Esophagus squamous epithelium (tissue), 5 donors: Measurements from ENCODE around the gene RELN. TPM values are rescaled to one million over a fixed set of nuclear protein-coding genes. Genes with fewer than 3 reads are reported as not detected.

ENCODE experiments used
- DNase-seq: peaks from one replicate; lab custom pipeline; 2025; lab: John Stamatoyannopoulos, UW
- H3K27ac ChIP-seq, 4 donors: fragments of 200-600 bp; sonication (generic); one replicate each; pipeline ENCODE4 v1.5.1; 2016 to 2019; ENCODE audit warnings: mild to moderate bottlenecking in 1 of 4
- H3K27me3 ChIP-seq, 4 donors: fragments of 200-600 bp; sonication (generic); 1 replicate in 3 of 4; 2 replicates in 1 of 4; pipeline versions ENCODE4 v1.5.1 to v1.6.0; 2017 to 2021; ENCODE audit warnings: antibody characterized with exemption in 1 of 4
- H3K36me3 ChIP-seq, 3 donors: fragments of 200-600 bp; sonication (generic); one replicate each; pipeline ENCODE4 v1.5.1; 2016 to 2019
- H3K4me1 ChIP-seq, 3 donors: fragments of 200-600 bp; sonication (generic); one replicate each; pipeline ENCODE4 v1.5.1; 2017 to 2019
- H3K4me3 ChIP-seq, 4 donors: fragments of 200-600 bp; sonication (generic); 1 replicate in 3 of 4; 2 replicates in 1 of 4; pipeline ENCODE4 v1.5.1; 2016 to 2019; ENCODE audit warnings: mild to moderate bottlenecking in 2 of 4, moderate library complexity in 1 of 4
- H3K9me3 ChIP-seq, 3 donors: fragments of 200-600 bp; sonication (generic); one replicate each; pipeline ENCODE4 v1.5.1; 2016 to 2019
- CTCF ChIP-seq, 6 experiments: fragments of 450-650 bp in 4 of 6; fragments of 200-600 bp in 2 of 6; sonication (generic) in 2 of 6; IDR thresholded peaks; one replicate each; pipeline ENCODE4 v1.5.1; 2016 to 2019; ENCODE audit warnings: antibody characterized with exemption in 6 of 6, mild to moderate bottlenecking in 4 of 6, moderate library complexity in 4 of 6
- POLR2A ChIP-seq, 4 donors: fragments of 450-650 bp; IDR thresholded peaks; one replicate each; pipeline ENCODE4 v1.6.1; 2017; ENCODE audit warnings: antibody characterized with exemption in 4 of 4, mild to moderate bottlenecking in 4 of 4, moderate library complexity in 3 of 4
- WGBS, 2 donors: methylation state at CpG; one replicate each; pipeline ENCODE4 v1.1.5; 2018; 5-methylcytosine and 5-hydroxymethylcytosine counted together
- intact Hi-C: fragments of 100-400 bp; cut with DNase I; formaldehyde crosslinking; loops from one replicate; pipeline ENCODE4 v1.15.0; 2022
- total RNA-seq, 4 donors: library from RNA; depleted of rRNA; stranded (reverse); fragments of >200 nt; gene quantifications; one replicate each; pipeline ENCODE4 v1.1.0, GENCODE V29; 2016
- donor health status: DM: yes; HTN: yes; CAD: no.

The RELN gene
- total RNA-seq, 4 donors from 2014 or later, result 0.68 to 6.5 (median 1.00) TPM

GRCh38 chr7:103964269-103964668 is 25.2 kb downstream of the RELN start:
- Histone ChIP-seq H3K9me3 (no peaks in the 10 kb centered on the region), H3K36me3 (no peaks in the 10 kb centered on the region), H3K4me3 (no peak overlapping the region), H3K27ac (no peak overlapping the region), H3K27me3 (no peaks in the 10 kb centered on the region), H3K4me1 (no peaks in the 10 kb centered on the region)
- TF ChIP-seq CTCF (IDR thresholded peaks at IDR 0.05) (no peak), POLR2A (IDR thresholded peaks at IDR 0.05) (no peak)
- DNase-seq, result no peak
- intact Hi-C loops, result no loop called here

- Histone ChIP-seq H3K9me3 (no peaks in the 10 kb centered on the region), H3K4me1 (no peaks in the 10 kb centered on the region), H3K27ac (no peak overlapping the region), H3K36me3 (no peaks in the 10 kb centered on the region), H3K4me3 (no peak overlapping the region), H3K27me3 (no peaks in the 10 kb centered on the region)
- WGBS, 2 donors, result 65 to 73% methylated on average over 5 to 6 of the region's 6 CpGs
- intact Hi-C loops, result no loop called here
- no peak for TF ChIP-seq CTCF (IDR thresholded peaks at IDR 0.05)
- TF ChIP-seq POLR2A (IDR thresholded peaks at IDR 0.05), result no peak
- no peak for DNase-seq
These were observed 27.4 kb downstream of the RELN start for GRCh38 chr7:103962070-103962469.

- TF ChIP-seq POLR2A (IDR thresholded peaks at IDR 0.05), result no peak
- no peak for TF ChIP-seq CTCF (IDR thresholded peaks at IDR 0.05)
- no peak overlapping the region for H3K27ac ChIP-seq
- H3K4me3 ChIP-seq, result no peak overlapping the region
- no peaks in the 10 kb centered on the region for H3K4me1 ChIP-seq
- no peaks in the 10 kb centered on the region for H3K36me3 ChIP-seq
- intact Hi-C loops, result no loop called here
- DNase-seq, result no peak
- H3K9me3 ChIP-seq, result no peaks in the 10 kb centered on the region
- 82 to 85% methylated on average over 1 of the region's 1 CpG for WGBS, 2 donors
- no peaks in the 10 kb centered on the region for H3K27me3 ChIP-seq
These were observed 31.1 kb downstream of the RELN start for GRCh38 chr7:103958284-103958818.

- no peaks in the 10 kb centered on the region for H3K9me3 ChIP-seq
- WGBS, 2 donors, result 42 to 64% methylated on average over 2 of the region's 2 CpGs
- DNase-seq, result no peak
- no peak overlapping the region for H3K4me3 ChIP-seq
- no peaks in the 10 kb centered on the region for H3K36me3 ChIP-seq
- H3K27me3 ChIP-seq, result no peaks in the 10 kb centered on the region
- H3K4me1 ChIP-seq, result no peaks in the 10 kb centered on the region
- intact Hi-C loops, result no loop called here
- TF ChIP-seq POLR2A (IDR thresholded peaks at IDR 0.05), result no peak
- no peak overlapping the region for H3K27ac ChIP-seq
These were observed 33.5 kb downstream of the RELN start for GRCh38 chr7:103955985-103956384.

GRCh38 chr7:103952408-103952807 is 37.0 kb downstream of the RELN start:
- Histone ChIP-seq H3K36me3 (no peaks in the 10 kb centered on the region), H3K9me3 (no peaks in the 10 kb centered on the region), H3K4me3 (no peak overlapping the region), H3K4me1 (no peaks in the 10 kb centered on the region), H3K27ac (no peak overlapping the region), H3K27me3 (no peaks in the 10 kb centered on the region)
- intact Hi-C loops, result no loop called here
- WGBS, 2 donors, result 15 to 35% methylated on average over 1 of the region's 1 CpG
- TF ChIP-seq CTCF (IDR thresholded peaks at IDR 0.05) (no peak), POLR2A (IDR thresholded peaks at IDR 0.05) (no peak)
- no peak for DNase-seq

- TF ChIP-seq CTCF (IDR thresholded peaks at IDR 0.05), result no peak
- 65 to 70% methylated on average over 2 of the region's 2 CpGs for WGBS, 2 donors
- Histone ChIP-seq H3K36me3 (no peaks in the 10 kb centered on the region), H3K27ac (no peak overlapping the region), H3K27me3 (no peaks in the 10 kb centered on the region), H3K9me3 (no peaks in the 10 kb centered on the region), H3K4me1 (no peaks in the 10 kb centered on the region), H3K4me3 (no peak overlapping the region)
- intact Hi-C loops, result no loop called here
- no peak for DNase-seq
These were observed 38.1 kb downstream of the RELN start for GRCh38 chr7:103951311-103951710.
